GM19099 (cell line): ENCODE data around the gene KCTD10.

ENCODE experiments used
- POLR2A ChIP-seq: IDR thresholded peaks from 3 replicates; pipeline ENCODE4 v1.6.1; 2011; ENCODE audit warnings: low read depth; ENCODE audit not compliant: insufficient read length; ENCODE audit errors: extremely low read depth

The KCTD10 gene

GRCh38 chr12:109502332-109502731 is 25.2 kb upstream of the KCTD10 start:
- no peak for TF ChIP-seq POLR2A

- no peak for TF ChIP-seq POLR2A
Measured at GRCh38 chr12:109501299-109501698, 24.2 kb upstream of the KCTD10 start.

DNA sequence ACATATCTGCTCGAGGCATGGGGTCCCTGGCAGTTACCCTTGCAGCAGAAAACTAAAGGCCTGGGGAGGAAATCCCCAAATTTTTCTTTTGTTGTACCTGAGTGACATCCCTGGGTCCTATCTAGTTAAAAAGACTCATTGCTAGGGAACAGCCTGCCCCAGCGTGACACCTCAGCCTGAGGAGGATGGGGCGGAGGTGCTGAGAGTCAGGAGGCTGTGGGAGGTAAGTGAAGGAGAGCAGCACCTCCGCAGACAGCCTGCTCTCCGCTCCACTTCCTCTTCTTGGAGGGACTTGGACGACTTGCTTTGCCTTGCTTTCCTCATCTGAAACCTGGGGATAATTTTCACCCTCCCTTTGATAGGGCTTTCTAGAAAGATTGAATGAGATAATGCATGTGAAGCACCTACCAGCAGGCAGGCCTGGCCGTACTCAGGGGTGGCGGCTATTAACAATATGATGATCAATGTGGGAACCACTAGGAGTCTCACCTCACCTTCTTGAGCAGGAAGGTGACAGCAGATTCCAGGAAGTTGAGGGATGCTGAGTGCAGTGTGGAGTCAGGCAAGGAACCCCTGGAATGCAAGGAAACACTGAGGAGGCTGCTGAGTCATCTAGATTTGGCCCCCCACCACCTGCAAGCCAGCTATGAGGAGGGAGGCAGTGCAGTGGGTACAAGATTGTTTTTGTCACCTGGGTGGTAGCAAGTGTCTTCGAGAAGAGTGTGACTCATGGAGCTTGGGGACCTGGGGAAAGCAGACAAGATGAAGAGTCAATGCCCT is 23.5 kb upstream of the KCTD10 start:
- TF ChIP-seq POLR2A = no peak

DNA sequence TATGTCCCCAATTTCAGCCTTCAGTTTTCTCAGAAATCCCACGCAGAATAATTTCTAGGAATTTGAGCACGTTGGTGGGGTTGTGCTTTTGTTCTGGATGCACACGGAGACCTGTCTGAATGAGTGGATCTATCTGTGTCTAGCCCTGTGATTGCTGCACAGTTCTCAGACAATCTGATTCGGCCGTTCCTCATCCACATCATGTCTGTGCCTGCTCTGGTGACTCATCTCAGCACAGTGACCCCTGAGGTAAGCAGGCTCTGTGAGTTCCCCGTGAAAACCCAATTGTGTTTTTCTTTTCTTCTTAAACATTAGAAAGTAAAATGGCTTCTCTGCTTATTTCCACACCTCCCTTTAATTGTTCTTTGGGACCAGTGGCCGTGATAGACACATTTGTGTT is 20.6 kb upstream of the KCTD10 start:
- no peak for TF ChIP-seq POLR2A

- TF ChIP-seq POLR2A = no peak
Measured at GRCh38 chr12:109496306-109496705, 19.2 kb upstream of the KCTD10 start.

GRCh38 chr12:109495012-109495411 is 17.9 kb upstream of the KCTD10 start:
- no peak for TF ChIP-seq POLR2A

DNA sequence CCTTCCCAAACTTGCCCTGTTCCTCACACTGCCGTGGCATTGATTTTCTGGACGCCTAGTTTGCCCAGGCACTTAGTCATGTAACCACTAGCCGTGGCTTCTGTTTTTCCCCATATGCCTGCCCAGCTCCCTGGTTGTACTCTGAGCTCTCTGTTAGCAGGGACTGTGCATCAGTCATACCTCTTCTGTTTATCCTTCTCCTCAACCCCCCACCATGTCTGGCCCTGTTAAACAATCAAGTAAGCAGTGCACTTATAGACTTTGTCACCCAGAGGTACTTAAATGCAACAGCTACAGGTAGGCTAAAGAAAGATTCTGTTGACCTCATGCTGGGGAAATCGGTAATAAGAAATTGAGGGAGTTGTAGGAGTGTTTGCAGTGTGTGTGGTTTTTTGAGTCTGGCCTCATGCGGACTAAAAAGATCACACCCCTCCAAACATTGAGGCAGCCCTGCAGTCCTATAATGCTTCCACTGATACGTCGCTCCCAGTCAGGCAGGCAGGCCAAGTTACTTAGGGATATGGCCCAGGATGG is 17.3 kb upstream of the KCTD10 start:
- TF ChIP-seq POLR2A = no peak

GRCh38 chr12:109493938-109494337 is 16.8 kb upstream of the KCTD10 start:
- TF ChIP-seq POLR2A = no peak

DNA sequence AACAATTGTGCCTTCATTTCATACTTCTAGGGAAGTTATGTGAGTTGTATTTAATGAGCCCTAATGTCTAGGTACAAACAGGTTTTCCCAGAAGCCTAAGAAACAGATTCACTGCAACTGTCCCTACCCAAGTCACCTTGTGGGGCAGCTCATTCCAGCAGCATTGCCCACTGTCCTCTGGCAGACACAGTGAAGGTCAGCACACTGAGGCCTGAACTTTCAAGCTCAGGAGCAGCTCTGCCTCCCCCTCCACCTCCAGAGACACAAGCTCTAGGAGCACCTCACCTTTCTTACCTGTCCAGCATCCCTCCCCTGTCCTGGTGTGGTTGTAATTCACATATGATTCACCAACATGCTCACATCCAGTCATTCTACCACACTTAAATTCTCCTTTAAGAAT is 16.0 kb upstream of the KCTD10 start:
- no peak for TF ChIP-seq POLR2A

- no peak for TF ChIP-seq POLR2A
Measured at GRCh38 chr12:109492371-109492770, 15.3 kb upstream of the KCTD10 start.

DNA sequence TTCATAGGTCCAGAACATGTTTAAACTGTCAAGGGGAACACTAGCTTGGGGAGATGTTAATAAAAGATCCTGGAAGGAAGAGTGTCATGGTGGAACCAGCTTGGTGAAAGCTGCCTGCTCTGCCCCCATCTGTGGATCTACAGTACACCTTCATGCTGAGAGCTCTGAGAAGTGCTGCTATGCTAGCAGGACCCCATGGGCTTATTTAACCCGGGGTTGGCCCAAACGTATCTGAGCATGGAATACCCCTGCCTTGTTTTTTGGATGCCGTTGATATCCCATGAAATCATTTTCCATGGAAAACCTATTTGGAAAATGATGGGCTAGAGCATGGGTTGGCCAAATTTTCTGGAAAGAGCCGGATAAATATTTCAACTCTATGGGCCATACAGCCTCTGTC is 14.6 kb upstream of the KCTD10 start:
- TF ChIP-seq POLR2A = no peak

DNA sequence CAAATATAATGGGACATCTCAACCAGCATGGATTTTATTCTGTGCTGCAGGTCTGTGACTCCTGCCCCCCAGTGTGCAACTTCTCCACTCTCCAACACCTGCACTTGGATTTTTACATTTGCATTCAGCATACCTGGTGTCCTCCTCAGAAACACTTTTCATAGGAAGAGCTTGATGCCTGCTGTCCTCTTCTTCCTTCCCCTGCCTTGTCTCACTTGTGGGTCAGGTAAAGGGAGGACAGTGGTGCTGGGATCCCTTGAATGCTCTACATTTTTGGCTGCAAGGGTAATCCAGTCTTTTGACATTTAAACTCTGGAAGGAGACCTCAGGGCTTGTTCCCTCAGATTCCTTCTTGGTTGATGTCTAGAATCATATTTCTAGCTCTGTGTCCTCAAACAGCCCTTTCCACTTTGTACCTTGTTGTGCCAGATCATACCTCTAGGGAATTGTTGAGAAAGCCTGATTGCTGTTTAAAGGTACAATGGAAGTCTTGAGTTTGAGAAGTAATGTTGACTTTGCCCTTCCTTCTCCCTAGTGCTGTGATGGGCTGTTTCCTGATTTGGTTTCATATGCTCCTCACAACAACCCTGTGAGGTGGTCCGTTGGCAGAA is 13.0 kb upstream of the KCTD10 start:
- TF ChIP-seq POLR2A = no peak

DNA sequence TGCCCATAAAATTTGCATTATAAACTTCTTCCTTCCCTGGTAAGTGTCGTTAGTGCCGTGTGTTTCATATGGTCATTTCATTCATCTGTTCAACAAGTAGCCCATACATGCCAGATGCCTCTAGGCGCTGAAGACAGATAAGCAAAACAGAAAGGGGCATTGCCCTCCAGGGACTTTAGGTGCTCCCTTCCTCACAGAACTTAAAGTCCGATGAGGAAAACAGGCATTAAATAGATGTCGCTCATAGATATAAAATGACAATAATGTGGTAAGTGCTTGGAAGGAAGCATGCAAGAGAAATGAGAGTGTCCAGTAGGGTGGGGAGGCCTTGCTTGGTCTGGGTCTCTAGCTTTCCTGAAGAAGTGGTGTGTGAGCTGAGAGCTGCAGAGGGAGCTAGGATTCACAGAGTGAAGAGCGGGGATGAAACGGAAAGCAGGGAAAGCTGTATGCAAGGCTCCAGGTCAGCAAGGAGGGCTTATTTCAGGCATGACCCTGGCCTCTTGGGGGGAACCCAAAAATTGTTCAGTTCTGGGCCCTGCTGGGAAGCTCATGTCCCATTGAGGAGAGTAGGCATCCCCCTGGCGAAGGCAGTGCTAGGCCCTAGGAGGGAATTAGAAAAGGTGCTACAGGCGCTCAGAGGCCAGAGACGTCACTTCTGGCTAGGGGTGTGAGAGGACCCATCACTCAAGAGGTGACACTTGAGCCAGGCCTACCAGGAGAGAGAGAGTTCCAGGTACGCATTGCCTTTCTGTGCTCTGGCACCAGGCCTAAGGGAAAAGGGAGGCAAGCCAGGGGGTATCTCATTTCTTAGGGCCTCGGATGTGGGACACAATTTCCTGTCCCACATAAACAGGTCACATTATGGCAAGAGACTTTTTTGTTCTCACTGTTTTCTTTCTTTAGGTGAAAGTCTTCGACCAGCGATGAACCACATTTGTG is 12.2 kb upstream of the KCTD10 start:
- TF ChIP-seq POLR2A = no peak

DNA sequence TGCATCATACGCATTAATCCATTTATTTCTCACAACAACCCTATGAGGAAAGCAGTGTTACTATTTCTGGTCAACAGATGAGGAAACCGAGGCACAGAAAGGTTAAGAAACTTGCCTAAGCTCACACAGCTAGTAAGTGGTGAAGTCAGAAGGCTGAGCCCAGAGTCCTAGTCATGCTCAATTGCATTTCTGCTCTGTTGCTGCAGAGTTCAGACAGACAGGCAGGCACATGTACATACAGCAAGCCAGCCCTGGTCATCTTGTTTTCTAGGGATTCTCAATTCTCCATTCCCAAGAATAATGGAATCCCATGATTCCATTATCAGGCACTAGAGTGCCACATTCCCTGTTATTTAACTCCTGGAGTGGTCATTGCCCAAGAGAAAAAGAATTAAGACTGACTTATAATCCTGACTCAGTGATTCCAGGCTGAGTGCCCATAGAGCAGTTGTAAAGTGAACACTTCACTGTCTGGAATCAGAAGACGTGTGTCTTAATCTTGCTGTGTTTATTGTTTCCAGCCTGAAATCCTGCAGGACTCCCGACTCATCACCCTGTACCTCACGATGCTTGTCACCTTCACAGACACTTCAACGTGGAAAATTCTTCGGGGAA is 11.1 kb upstream of the KCTD10 start:
- TF ChIP-seq POLR2A = no peak
